Cardiac muscle cell (in vitro differentiated cells and primary cell): ENCODE results near the gene GRWD1. TPM values are rescaled to one million over a fixed set of nuclear protein-coding genes. Genes with fewer than 3 reads are reported as not detected.

Experiments
- DNase-seq, 2 donors: peaks; one replicate each; pipeline versions ENCODE4 v3.0.0 to v3.0.0-alpha.2; 2010 to 2017; ENCODE audit warnings: low read depth in 1 of 2, low spot score in 1 of 2
- H3K27ac ChIP-seq: fragments of 200-600 bp; sonication (generic); 2 replicates; pipeline ENCODE4 v1.5.1; 2016
- H3K27me3 ChIP-seq: fragments of 200-600 bp; sonication (generic); 2 replicates; pipeline ENCODE4 v1.6.0; 2016; ENCODE audit warnings: control low read depth
- H3K36me3 ChIP-seq: fragments of 200-600 bp; sonication (generic); 2 replicates; pipeline ENCODE4 v1.5.1; 2016; ENCODE audit warnings: control low read depth
- H3K4me1 ChIP-seq: fragments of 200-600 bp; sonication (generic); 2 replicates; pipeline ENCODE4 v1.8.1; 2017; ENCODE audit warnings: low read depth, mild to moderate bottlenecking, mixed run types
- H3K4me3 ChIP-seq: fragments of 200-600 bp; sonication (generic); 2 replicates; pipeline ENCODE4 v1.5.1; 2016; ENCODE audit warnings: mild to moderate bottlenecking
- H3K9me3 ChIP-seq: fragments of 200-600 bp; sonication (generic); 2 replicates; pipeline ENCODE4 v1.5.1; 2017; ENCODE audit warnings: low read depth, mild to moderate bottlenecking, control low read depth
- polyA plus RNA-seq: library from polyadenylated mRNA; unstranded; fragments of >200 nt; fragmentation: Nextera tagmentation; extraction: Ambion mirVana; gene quantifications from 2 replicates; pipeline ENCODE4 v1.2.1, GENCODE V29; 2016
- total RNA-seq: library from RNA; depleted of rRNA; stranded (reverse); fragments of >200 nt; gene quantifications from 2 replicates; pipeline ENCODE4 v1.2.3, GENCODE V29; 2016
- TF ChIP-seq, protein P1 (sequence below): IDR thresholded peaks from 2 replicates; pipeline ENCODE4 v1.5.1; 2012; ENCODE audit warnings: low read depth, mild to moderate bottlenecking, low read length

Gene GRWD1
- total and polyA plus RNA-seq, 2 experiments from 2014 or later = 24.2 to 38.6 TPM

DNA sequence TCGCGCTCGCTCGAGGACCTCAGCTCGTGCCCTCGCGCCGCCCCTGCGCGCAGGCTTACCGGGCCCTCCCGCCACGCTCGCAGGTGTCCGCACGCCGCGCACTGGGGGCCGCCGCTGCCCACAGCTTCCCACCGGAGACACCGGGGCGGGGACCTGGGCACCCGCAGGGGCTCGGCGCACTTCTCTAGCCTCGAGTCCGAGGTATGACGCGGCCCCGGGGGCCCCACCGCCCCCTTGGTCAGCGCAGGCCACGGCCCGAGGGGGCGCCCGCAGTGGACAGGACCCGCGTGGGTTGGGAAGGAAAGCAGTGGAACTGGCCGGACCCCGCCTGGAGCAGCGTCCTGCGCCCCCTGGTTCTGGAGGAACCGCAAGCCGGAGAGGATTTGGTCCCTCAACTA lies 2.1 kb upstream of the GRWD1 start:
- H3K36me3 ChIP-seq = peaks cover 10% of the 10 kb centered on the region
- no peaks in the 10 kb centered on the region for H3K9me3 ChIP-seq
- TF ChIP-seq, protein P1, sequence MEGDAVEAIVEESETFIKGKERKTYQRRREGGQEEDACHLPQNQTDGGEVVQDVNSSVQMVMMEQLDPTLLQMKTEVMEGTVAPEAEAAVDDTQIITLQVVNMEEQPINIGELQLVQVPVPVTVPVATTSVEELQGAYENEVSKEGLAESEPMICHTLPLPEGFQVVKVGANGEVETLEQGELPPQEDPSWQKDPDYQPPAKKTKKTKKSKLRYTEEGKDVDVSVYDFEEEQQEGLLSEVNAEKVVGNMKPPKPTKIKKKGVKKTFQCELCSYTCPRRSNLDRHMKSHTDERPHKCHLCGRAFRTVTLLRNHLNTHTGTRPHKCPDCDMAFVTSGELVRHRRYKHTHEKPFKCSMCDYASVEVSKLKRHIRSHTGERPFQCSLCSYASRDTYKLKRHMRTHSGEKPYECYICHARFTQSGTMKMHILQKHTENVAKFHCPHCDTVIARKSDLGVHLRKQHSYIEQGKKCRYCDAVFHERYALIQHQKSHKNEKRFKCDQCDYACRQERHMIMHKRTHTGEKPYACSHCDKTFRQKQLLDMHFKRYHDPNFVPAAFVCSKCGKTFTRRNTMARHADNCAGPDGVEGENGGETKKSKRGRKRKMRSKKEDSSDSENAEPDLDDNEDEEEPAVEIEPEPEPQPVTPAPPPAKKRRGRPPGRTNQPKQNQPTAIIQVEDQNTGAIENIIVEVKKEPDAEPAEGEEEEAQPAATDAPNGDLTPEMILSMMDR = no peak
- H3K27ac ChIP-seq = no peak overlapping the region
- no peaks in the 10 kb centered on the region for H3K27me3 ChIP-seq
- H3K4me1 ChIP-seq = peaks cover 4% of the 10 kb centered on the region
- no peak for DNase-seq
- H3K4me3 ChIP-seq = no peak overlapping the region

DNA sequence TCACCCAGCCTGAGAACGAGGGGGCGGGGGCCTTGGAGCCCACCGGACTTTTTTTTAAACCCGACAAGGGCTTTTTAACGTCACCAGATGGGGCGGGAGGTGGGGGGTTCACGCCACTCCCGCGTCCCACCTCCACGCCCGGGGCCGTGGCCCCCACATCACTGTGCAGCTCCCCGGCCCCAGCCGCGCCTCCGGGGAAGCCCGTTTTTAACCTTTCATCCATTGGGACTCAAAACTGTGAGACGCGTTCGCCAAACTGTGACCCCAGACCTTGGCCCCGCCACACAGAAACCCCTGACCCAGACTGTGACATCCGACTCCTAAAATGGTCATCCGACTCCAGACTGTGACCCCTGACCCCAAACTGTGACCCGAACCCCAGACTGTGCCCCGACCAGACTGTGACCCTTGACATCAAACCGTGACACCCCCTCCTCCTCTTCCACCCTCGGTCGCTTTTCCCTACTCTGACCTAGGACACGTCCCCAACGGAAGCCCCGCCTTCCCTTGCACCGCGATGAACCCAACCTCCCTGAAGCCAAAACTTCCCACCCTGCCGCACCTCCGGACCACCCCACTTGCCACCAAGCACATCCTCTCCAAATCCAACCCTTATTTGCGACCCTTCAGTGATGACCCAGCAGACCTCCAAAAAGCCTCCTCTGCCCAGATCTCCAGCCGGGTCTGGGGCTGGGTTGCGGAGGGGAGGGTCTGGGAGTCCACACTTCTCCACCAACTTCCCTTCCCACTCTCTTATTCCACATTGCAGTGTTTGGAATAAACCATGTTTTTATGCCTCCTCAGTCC lies 1.5 kb upstream of the GRWD1 start:
- TF ChIP-seq, protein P1 = no peak
- Histone ChIP-seq H3K36me3 (peaks cover 10% of the 10 kb centered on the region), H3K27me3 (no peaks in the 10 kb centered on the region), H3K4me1 (peaks cover 4% of the 10 kb centered on the region), H3K27ac (peak overlapping the region; percentile 76), H3K9me3 (no peaks in the 10 kb centered on the region), H3K4me3 (peak overlapping the region; percentile 82)
- DNase-seq = no peak

DNA sequence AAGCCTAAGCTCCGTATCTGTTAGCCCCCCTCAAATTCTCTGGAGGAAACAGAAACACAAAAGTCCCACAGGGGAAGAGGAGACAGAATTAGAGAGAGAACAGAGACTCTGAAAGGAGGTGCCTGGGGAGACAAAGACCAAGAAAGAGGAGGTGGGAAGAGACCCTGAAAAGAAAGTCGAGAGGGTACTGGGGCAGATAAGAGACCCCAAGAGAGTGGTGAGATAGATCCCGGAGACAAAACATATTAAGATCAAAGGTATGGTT lies 915 bp upstream of the GRWD1 start:
- no peaks in the 10 kb centered on the region for H3K9me3 ChIP-seq
- peak overlapping the region; percentile 82 for H3K4me3 ChIP-seq
- peak overlapping the region; percentile 76 for H3K27ac ChIP-seq
- peak in 1 of 2 donors; percentile 10 for DNase-seq
- H3K4me1 ChIP-seq = peaks cover 4% of the 10 kb centered on the region
- TF ChIP-seq, protein P1 = no peak
- H3K36me3 ChIP-seq = peaks cover 10% of the 10 kb centered on the region
- H3K27me3 ChIP-seq = no peaks in the 10 kb centered on the region

DNA sequence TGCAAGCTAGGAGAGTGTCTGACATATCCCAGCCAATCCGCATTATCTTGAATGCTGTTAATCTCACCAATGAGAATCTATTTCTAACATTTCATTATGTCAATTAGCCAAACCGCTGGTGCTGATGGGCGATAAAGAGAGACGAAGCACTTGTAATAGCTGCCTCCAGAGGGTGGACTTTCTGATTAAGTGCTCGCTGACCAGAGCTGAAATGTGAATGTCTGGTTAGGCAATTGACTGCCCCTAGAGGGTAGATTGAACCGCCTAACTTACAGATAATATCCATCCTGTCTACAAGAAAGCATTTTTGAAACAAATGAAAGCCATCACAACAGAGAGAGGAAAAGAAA lies 552 bp upstream of the GRWD1 start:
- Histone ChIP-seq H3K9me3 (no peaks in the 10 kb centered on the region), H3K27me3 (no peaks in the 10 kb centered on the region), H3K27ac (peak overlapping the region; percentile 76), H3K36me3 (peaks cover 10% of the 10 kb centered on the region), H3K4me3 (peak overlapping the region; percentile 82), H3K4me1 (peaks cover 4% of the 10 kb centered on the region)
- TF ChIP-seq, protein P1 = peak; percentile 71
- DNase-seq = peak; percentile 75 to 96

DNA sequence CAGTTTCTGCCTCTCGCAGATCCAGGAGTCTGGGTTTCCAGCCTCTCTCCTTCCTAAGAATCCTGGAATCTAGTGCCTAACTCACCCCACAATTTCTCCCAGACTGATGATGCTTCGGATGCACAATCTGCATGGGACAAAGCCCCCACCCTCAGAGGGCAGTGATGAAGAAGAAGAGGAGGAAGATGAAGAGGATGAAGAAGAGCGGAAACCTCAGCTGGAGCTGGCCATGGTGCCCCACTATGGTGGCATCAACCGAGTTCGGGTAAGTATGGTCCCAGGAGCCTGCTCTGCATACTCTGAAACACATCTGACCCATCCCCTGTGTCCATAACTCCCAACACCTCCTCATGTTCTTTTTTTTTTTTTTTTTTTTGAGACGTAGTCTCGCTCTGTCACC lies 796 bp downstream of the GRWD1 start:
- Histone ChIP-seq H3K36me3 (peaks cover 15% of the 10 kb centered on the region), H3K4me3 (peak overlapping the region; percentile 82), H3K9me3 (no peaks in the 10 kb centered on the region), H3K27me3 (no peaks in the 10 kb centered on the region), H3K27ac (peak overlapping the region; percentile 76), H3K4me1 (peaks cover 4% of the 10 kb centered on the region)
- DNase-seq = no peak
- TF ChIP-seq, protein P1 = no peak

DNA sequence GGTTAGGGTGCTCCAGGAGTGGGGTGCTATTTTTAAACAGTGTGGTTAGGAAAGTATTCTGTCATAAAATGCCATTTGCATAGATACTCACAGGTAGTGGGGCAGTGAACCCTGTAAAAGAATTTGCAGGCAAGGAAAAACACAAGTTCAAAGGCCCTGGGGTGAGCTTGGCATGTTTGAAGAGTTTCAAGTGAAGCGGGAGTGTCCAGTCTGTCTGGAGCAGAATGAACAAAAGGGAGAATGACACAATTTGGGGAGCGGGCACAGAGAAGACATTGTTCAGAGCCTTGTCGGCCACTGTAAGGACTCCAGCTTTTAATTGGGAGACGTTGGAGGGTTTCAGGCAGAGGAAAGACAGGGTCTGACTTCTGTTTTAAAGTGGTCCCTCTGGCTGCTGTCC lies 2.8 kb downstream of the GRWD1 start:
- H3K36me3 ChIP-seq = peaks cover 26% of the 10 kb centered on the region
- H3K4me3 ChIP-seq = no peak overlapping the region
- H3K27ac ChIP-seq = no peak overlapping the region
- no peak for DNase-seq
- no peaks in the 10 kb centered on the region for H3K27me3 ChIP-seq
- no peaks in the 10 kb centered on the region for H3K9me3 ChIP-seq
- TF ChIP-seq, protein P1 = no peak
- peaks cover 4% of the 10 kb centered on the region for H3K4me1 ChIP-seq
